ENCODE measurements around the gene DBN1.

DBN1 gene

DNA sequence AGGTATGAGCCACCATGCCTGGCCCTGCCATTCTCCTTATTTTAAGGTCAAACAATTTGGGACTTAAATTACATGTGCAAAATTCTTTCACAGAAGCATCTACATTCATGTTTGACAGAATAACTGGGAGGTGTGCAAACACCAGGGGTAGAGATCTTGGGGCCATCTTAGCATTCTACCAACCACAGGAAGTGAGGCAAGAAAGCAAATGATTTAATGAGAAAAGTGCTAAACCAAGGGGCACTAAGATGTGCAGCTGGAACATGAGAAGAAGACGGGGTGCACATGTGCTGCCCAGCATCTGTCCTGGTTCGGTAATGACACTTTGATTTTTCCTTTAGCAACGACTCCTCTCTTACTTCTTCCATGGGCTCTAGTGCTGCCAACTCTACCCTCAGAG lies 62.9 kb downstream of the DBN1 start:
- DNase-seq (ENCODE audit: low spot score), result no peak
- H3K4me3 ChIP-seq (ENCODE audit: severe bottlenecking), result no peak overlapping the region
- no peak for ATAC-seq (ENCODE audit: low read depth)
- no peak overlapping the region for H3K27ac ChIP-seq (ENCODE audit: poor library complexity, severe bottlenecking)
- no peaks in the 10 kb centered on the region for H3K4me1 ChIP-seq (ENCODE audit: insufficient read depth, poor library complexity, severe bottlenecking)
- no peaks in the 10 kb centered on the region for H3K9me3 ChIP-seq (ENCODE audit: severe bottlenecking)
- TF ChIP-seq, protein P1, sequence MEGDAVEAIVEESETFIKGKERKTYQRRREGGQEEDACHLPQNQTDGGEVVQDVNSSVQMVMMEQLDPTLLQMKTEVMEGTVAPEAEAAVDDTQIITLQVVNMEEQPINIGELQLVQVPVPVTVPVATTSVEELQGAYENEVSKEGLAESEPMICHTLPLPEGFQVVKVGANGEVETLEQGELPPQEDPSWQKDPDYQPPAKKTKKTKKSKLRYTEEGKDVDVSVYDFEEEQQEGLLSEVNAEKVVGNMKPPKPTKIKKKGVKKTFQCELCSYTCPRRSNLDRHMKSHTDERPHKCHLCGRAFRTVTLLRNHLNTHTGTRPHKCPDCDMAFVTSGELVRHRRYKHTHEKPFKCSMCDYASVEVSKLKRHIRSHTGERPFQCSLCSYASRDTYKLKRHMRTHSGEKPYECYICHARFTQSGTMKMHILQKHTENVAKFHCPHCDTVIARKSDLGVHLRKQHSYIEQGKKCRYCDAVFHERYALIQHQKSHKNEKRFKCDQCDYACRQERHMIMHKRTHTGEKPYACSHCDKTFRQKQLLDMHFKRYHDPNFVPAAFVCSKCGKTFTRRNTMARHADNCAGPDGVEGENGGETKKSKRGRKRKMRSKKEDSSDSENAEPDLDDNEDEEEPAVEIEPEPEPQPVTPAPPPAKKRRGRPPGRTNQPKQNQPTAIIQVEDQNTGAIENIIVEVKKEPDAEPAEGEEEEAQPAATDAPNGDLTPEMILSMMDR (IDR thresholded peaks at IDR 0.05; ENCODE audit: poor library complexity, severe bottlenecking), result no peak
- no peaks in the 10 kb centered on the region for H3K36me3 ChIP-seq (ENCODE audit: low read depth)
- no peaks in the 10 kb centered on the region for H3K27me3 ChIP-seq (ENCODE audit: insufficient read depth, poor library complexity, severe bottlenecking)

DNA sequence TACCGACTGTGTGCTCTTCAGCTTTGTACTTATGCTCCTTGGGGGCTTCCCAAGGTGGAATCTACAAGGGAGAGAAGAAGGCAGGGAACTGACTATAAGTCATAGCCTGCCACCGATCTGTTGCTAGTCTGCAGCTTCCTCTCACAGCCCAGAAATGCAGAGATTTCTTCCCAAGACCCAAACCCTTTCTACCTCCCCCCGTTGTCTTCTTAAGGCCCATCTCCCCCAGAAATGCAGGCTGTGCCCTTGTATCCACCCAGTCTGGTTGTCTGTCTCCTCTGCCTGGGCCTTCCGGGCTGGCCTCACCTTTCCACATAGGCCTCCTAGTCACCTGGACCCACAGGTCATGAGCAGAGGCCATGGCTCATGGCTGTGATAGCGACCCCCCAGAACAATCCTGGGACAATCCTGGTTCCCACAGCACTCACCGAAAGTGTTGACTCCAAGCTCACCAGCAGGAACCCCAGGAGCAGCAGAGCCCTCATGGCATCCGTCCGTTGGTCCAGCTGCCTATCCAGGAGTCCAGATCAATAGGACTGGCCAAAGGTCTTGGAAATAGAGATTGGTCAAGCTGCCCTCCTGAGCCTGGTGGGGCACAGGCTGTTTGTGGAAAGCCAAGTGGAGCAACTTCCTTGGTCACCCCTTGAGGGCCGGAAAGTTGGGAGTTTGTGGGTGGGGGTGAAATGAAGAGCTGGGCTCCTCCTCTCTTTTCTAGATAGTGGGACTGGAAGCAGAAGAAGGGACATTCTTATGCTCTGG lies 64.2 kb downstream of the DBN1 start, which contains the start of gene F12:
Gene F12 (minus strand): TSS at position 522 of the 759 bp plus-strand sequence. CDS start 37 bp downstream, at position 485.
- Histone ChIP-seq H3K36me3 (ENCODE audit: low read depth) (no peaks in the 10 kb centered on the region), H3K27ac (ENCODE audit: poor library complexity, severe bottlenecking) (no peak within 1 kb of the TSS), H3K4me3 (ENCODE audit: severe bottlenecking) (no peak within 1 kb of the TSS), H3K27me3 (ENCODE audit: insufficient read depth, poor library complexity, severe bottlenecking) (no peaks in the 10 kb centered on the region), H3K4me1 (ENCODE audit: insufficient read depth, poor library complexity, severe bottlenecking) (no peaks in the 10 kb centered on the region), H3K9me3 (ENCODE audit: severe bottlenecking) (no peaks in the 10 kb centered on the region)
- TF ChIP-seq, protein P1 (IDR thresholded peaks at IDR 0.05; ENCODE audit: poor library complexity, severe bottlenecking), result no peak
- DNase-seq (ENCODE audit: low spot score), result no peak
- no peak for ATAC-seq (ENCODE audit: low read depth)

All from RWPE2 (cell line).